DOHH2 (cell line): Measurements from ENCODE around the gene KIF26B.

Experiments
- CTCF ChIP-seq: fragments of 200-600 bp; sonication (generic); IDR thresholded peaks from one replicate; pipeline ENCODE4 v1.5.1; 2014; ENCODE audit warnings: antibody characterized with exemption, mild to moderate bottlenecking, low read depth, low read length; ENCODE audit not compliant: poor library complexity, severe bottlenecking
- EZH2phosphoT487 ChIP-seq: fragments of 200-600 bp; sonication (generic); IDR thresholded peaks from 2 replicates; pipeline ENCODE4 v1.6.1; 2017; ENCODE audit warnings: borderline replicate concordance, mild to moderate bottlenecking, antibody characterized with exemption, low read length, moderate library complexity, mixed read lengths

GRCh38 chr1:245168906-245169305 lies 14.1 kb downstream of the KIF26B start:
- TF ChIP-seq CTCF (no peak), EZH2phosphoT487 (no peak)
